ENCODE results near the gene COL4A2.

- TF ChIP-seq, protein P1, sequence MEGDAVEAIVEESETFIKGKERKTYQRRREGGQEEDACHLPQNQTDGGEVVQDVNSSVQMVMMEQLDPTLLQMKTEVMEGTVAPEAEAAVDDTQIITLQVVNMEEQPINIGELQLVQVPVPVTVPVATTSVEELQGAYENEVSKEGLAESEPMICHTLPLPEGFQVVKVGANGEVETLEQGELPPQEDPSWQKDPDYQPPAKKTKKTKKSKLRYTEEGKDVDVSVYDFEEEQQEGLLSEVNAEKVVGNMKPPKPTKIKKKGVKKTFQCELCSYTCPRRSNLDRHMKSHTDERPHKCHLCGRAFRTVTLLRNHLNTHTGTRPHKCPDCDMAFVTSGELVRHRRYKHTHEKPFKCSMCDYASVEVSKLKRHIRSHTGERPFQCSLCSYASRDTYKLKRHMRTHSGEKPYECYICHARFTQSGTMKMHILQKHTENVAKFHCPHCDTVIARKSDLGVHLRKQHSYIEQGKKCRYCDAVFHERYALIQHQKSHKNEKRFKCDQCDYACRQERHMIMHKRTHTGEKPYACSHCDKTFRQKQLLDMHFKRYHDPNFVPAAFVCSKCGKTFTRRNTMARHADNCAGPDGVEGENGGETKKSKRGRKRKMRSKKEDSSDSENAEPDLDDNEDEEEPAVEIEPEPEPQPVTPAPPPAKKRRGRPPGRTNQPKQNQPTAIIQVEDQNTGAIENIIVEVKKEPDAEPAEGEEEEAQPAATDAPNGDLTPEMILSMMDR (IDR thresholded peaks at IDR 0.05) = no peak
- TF ChIP-seq POLR2A (IDR thresholded peaks at IDR 0.05; ENCODE audit: low read depth) (no peak), POLR2AphosphoS5 (IDR thresholded peaks at IDR 0.05) (no peak), EP300 (IDR thresholded peaks at IDR 0.05) (no peak)
Observed at GRCh38 chr13:110496281-110496680, 189.2 kb downstream of the COL4A2 start.

Data from esophagus muscularis mucosa (tissue), 4 donors.